Breast epithelium (tissue), 3 donors: ENCODE data around the gene LMOD3.

ENCODE experiments used
- CTCF ChIP-seq, 3 donors: fragments of 450-650 bp; IDR thresholded peaks; one replicate each; pipeline ENCODE4 v1.5.1; 2016 to 2017; ENCODE audit warnings: antibody characterized with exemption in 3 of 3, mild to moderate bottlenecking in 3 of 3, moderate library complexity in 3 of 3
- POLR2A ChIP-seq: fragments of 450-650 bp; IDR thresholded peaks from one replicate; pipeline ENCODE4 v1.6.1; 2016; ENCODE audit warnings: antibody characterized with exemption, mild to moderate bottlenecking, moderate library complexity
- POLR2AphosphoS5 ChIP-seq, 3 donors: sonication (generic); formaldehyde crosslinking; IDR thresholded peaks; one replicate each; pipeline ENCODE4 v1.6.1; 2017; ENCODE audit warnings: antibody characterized with exemption in 3 of 3

- no peak for TF ChIP-seq CTCF (IDR thresholded peaks at IDR 0.05)
- TF ChIP-seq POLR2AphosphoS5 (IDR thresholded peaks at IDR 0.05), result no peak
- no peak for TF ChIP-seq POLR2A
Measured at GRCh38 chr3:69108811-69109210, 13.6 kb downstream of the LMOD3 start.
